Liver (tissue), 9 donors: Measurements from ENCODE around the gene LRPAP1. TPM values are rescaled to one million over a fixed set of nuclear protein-coding genes. Genes with fewer than 3 reads are reported as not detected.

ENCODE experiments used
- DNase-seq: peaks from one replicate; pipeline ENCODE4 v3.0.0-alpha.2; 2017; ENCODE audit warnings: low spot score
- H3K27ac ChIP-seq, 2 donors: one replicate each; pipeline ENCODE4 v1.7.0; 2013; ENCODE audit warnings: inconsistent platforms in 2 of 2, low read length in 2 of 2, control low read depth in 1 of 2, low read depth in 1 of 2, mild to moderate bottlenecking in 1 of 2
- H3K27me3 ChIP-seq, 4 donors: one replicate each; pipeline versions ENCODE4 v1.6.1 to v1.7.0; 2013; ENCODE audit warnings: low read length in 3 of 4, inconsistent platforms in 1 of 4, mild to moderate bottlenecking in 1 of 4, moderate library complexity in 1 of 4; ENCODE audit not compliant: control insufficient read depth in 4 of 4, insufficient read depth in 4 of 4
- H3K36me3 ChIP-seq, 4 donors: one replicate each; pipeline versions ENCODE4 v1.6.1 to v1.7.0; 2013; ENCODE audit warnings: low read length in 3 of 4, mild to moderate bottlenecking in 3 of 4, low read depth in 1 of 4, moderate library complexity in 1 of 4; ENCODE audit not compliant: control insufficient read depth in 4 of 4, insufficient read depth in 3 of 4
- H3K4me1 ChIP-seq, 4 donors: one replicate each; pipeline versions ENCODE4 v1.6.1 to v1.7.0; 2013; ENCODE audit warnings: low read length in 3 of 4, mild to moderate bottlenecking in 3 of 4, moderate library complexity in 1 of 4; ENCODE audit not compliant: control insufficient read depth in 4 of 4, insufficient read depth in 4 of 4
- H3K4me3 ChIP-seq, 3 donors: one replicate each; pipeline versions ENCODE4 v1.6.1 to v1.7.0; 2013; ENCODE audit warnings: low read length in 3 of 3, control low read depth in 1 of 3, low read depth in 1 of 3, mild to moderate bottlenecking in 1 of 3
- H3K9ac ChIP-seq, 2 donors: one replicate each; pipeline ENCODE4 v1.7.0; 2013; ENCODE audit warnings: low read length in 2 of 2, mild to moderate bottlenecking in 2 of 2, moderate library complexity in 2 of 2, control low read depth in 1 of 2, low read depth in 1 of 2
- H3K9me3 ChIP-seq, 4 donors: one replicate each; pipeline versions ENCODE4 v1.6.1 to v1.7.0; 2013; ENCODE audit warnings: low read length in 3 of 4; ENCODE audit not compliant: control insufficient read depth in 4 of 4
- EGR1 ChIP-seq, 2 donors: IDR thresholded peaks; 2 replicates each; pipeline ENCODE4 v1.6.1; 2016 to 2018; ENCODE audit warnings: antibody characterized with exemption in 2 of 2, low read depth in 2 of 2
- FOXA2 ChIP-seq: IDR thresholded peaks from 2 replicates; pipeline ENCODE4 v1.6.1; 2016; ENCODE audit warnings: antibody characterized with exemption
- HNF4A ChIP-seq, 2 donors: conservative IDR thresholded peaks; 2 replicates each; pipeline ENCODE4 v1.6.1; 2016; ENCODE audit warnings: antibody characterized with exemption in 2 of 2, mild to moderate bottlenecking in 2 of 2
- JUND ChIP-seq, 2 donors: IDR thresholded peaks; 2 replicates each; pipeline ENCODE4 v1.6.1; 2016; ENCODE audit warnings: antibody characterized with exemption in 2 of 2
- NR2F2 ChIP-seq: IDR thresholded peaks from 2 replicates; pipeline ENCODE4 v1.6.1; 2016; ENCODE audit warnings: antibody characterized with exemption
- RXRA ChIP-seq, 2 donors: IDR thresholded peaks; 2 replicates each; pipeline ENCODE4 v1.6.1; 2017 to 2018; ENCODE audit warnings: antibody characterized with exemption in 2 of 2, mild to moderate bottlenecking in 1 of 2
- SP1 ChIP-seq: IDR thresholded peaks from 2 replicates; pipeline ENCODE4 v1.6.1; 2018; ENCODE audit warnings: antibody characterized with exemption, mild to moderate bottlenecking
- TAF1 ChIP-seq: conservative IDR thresholded peaks from 2 replicates; pipeline ENCODE4 v1.6.1; 2016; ENCODE audit warnings: antibody characterized with exemption, mild to moderate bottlenecking
- YY1 ChIP-seq: IDR thresholded peaks from 2 replicates; pipeline ENCODE4 v1.6.1; 2016; ENCODE audit warnings: antibody characterized with exemption, mild to moderate bottlenecking
- ZBTB33 ChIP-seq: IDR thresholded peaks from 2 replicates; pipeline ENCODE4 v1.6.1; 2016; ENCODE audit warnings: antibody characterized with exemption
- WGBS: extraction: QIAGEN DNeasy Blood & Tissue Kit; methylation state at CpG from one replicate; pipeline ENCODE4 v1.1.7; 2013; 5-methylcytosine and 5-hydroxymethylcytosine counted together
- polyA plus RNA-seq, 2 donors: library from polyadenylated mRNA; stranded (reverse) in 1 of 2; unstranded in 1 of 2; fragments of 200-250 nt in 1 of 2; fragments of >200 nt in 1 of 2; fragmentation: Nextera tagmentation in 1 of 2; extraction: Ambion mirVana in 1 of 2; gene quantifications; one replicate each; pipeline versions ENCODE4 v1.2.1 to v1.2.3, GENCODE V29; 2013 to 2015
- total RNA-seq, 2 donors: library from RNA; depleted of rRNA; stranded (reverse); fragments of >200 nt; gene quantifications; one replicate each; pipeline ENCODE4 v1.2.3, GENCODE V29; 2014
- TF ChIP-seq, protein P1 (sequence below): IDR thresholded peaks from 2 replicates; pipeline ENCODE4 v1.6.1; 2016; ENCODE audit warnings: antibody characterized with exemption
- TF ChIP-seq, protein P2 (sequence below): IDR thresholded peaks from 2 replicates; pipeline ENCODE4 v1.6.1; 2016; ENCODE audit warnings: antibody characterized with exemption
- TF ChIP-seq, protein P3 (sequence below): fragments of 150-350 bp; IDR thresholded peaks from 2 replicates; pipeline ENCODE4 v1.5.1; 2017; ENCODE audit warnings: improper control_type of control experiment, low read depth, low read length; ENCODE audit not compliant: missing input control
- donor health status: healthy.
- donor health status: healthy.
- donor health status: healthy.
- donor health status: healthy.
- donor health status: healthy.

LRPAP1 gene
- total and polyA plus RNA-seq, 4 donors: 46.1 to 134 (median 108) TPM

DNA sequence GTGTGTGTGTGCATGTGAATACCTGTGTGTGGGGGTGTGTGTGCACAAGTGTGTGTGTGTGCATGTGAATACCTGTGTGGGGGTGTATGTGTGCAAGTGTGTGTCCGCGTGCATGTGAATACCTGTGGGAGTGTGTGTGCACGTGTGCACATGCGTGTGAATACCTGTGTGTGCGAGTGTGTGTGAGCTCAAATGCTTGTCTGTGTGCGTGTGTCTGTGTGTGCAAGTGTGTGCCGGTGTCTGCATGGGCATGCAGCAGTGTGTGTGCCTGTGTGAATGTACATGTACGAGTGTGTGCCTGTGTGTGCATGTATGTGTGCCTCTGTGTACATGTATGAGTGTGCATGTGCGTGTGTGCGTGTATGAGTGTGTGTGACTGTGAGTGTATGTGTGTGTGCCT is 64.1 kb downstream of the LRPAP1 start:
- H3K27me3 ChIP-seq: no peaks in the 10 kb centered on the region
- no peak overlapping the region for H3K27ac ChIP-seq
- no peaks in the 10 kb centered on the region for H3K9me3 ChIP-seq
- H3K4me1 ChIP-seq: peaks cover 0 to 7% (median 4%) of the 10 kb centered on the region in 4 donors
- no peak overlapping the region for H3K4me3 ChIP-seq
- no peaks in the 10 kb centered on the region for H3K36me3 ChIP-seq
- TF ChIP-seq YY1 (no peak), JUND (IDR thresholded peaks at IDR 0.05) (no peak), EGR1 (IDR thresholded peaks at IDR 0.05; ENCODE audit: low read depth in 2 of 2) (no peak), NR2F2 (no peak), FOXA2 (no peak)
- TF ChIP-seq, protein P1, sequence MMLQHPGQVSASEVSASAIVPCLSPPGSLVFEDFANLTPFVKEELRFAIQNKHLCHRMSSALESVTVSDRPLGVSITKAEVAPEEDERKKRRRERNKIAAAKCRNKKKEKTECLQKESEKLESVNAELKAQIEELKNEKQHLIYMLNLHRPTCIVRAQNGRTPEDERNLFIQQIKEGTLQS: no peak
- TF ChIP-seq, protein P2, sequence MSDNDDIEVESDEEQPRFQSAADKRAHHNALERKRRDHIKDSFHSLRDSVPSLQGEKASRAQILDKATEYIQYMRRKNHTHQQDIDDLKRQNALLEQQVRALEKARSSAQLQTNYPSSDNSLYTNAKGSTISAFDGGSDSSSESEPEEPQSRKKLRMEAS: no peak
- TF ChIP-seq, protein P3, sequence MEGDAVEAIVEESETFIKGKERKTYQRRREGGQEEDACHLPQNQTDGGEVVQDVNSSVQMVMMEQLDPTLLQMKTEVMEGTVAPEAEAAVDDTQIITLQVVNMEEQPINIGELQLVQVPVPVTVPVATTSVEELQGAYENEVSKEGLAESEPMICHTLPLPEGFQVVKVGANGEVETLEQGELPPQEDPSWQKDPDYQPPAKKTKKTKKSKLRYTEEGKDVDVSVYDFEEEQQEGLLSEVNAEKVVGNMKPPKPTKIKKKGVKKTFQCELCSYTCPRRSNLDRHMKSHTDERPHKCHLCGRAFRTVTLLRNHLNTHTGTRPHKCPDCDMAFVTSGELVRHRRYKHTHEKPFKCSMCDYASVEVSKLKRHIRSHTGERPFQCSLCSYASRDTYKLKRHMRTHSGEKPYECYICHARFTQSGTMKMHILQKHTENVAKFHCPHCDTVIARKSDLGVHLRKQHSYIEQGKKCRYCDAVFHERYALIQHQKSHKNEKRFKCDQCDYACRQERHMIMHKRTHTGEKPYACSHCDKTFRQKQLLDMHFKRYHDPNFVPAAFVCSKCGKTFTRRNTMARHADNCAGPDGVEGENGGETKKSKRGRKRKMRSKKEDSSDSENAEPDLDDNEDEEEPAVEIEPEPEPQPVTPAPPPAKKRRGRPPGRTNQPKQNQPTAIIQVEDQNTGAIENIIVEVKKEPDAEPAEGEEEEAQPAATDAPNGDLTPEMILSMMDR: no peak
- no peak for DNase-seq
- no peak overlapping the region for H3K9ac ChIP-seq
- WGBS: 98% methylated on average over 10 of the region's 10 CpGs

DNA sequence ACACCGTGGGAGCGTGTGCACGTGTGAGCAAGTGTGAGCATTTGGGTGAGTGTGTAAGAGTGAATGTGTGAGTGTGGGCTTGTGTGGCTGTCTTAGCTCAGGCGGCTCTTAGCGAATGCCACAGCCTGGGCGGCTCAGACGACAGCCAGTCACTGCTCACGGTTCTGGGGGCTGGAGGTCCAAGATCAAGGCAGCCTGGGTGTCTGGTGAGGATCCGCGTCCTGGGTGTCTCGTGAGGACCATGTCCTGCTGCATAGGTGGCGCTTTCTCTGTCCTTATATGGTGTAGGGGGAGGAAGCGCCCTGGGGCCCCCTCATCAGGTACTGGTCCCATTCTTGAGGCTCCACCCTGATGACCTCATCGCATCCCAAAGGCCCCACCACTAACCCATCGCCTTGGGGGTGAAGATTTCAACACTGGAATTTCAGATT is 64.6 kb downstream of the LRPAP1 start:
- no peak overlapping the region for H3K9ac ChIP-seq
- no peak overlapping the region for H3K27ac ChIP-seq
- H3K27me3 ChIP-seq: no peaks in the 10 kb centered on the region

More for the DNA sequence above, 64.6 kb downstream of the LRPAP1 start:
- H3K4me3 ChIP-seq: no peak overlapping the region
- peaks cover 2 to 10% (median 6%) of the 10 kb centered on the region in 4 donors for H3K4me1 ChIP-seq
- TF ChIP-seq, protein P2: no peak
- TF ChIP-seq TAF1 (no peak), NR2F2 (no peak), SP1 (no peak), EGR1 (IDR thresholded peaks at IDR 0.05; ENCODE audit: low read depth in 2 of 2) (no peak), RXRA (IDR thresholded peaks at IDR 0.05) (no peak), FOXA2 (no peak), ZBTB33 (no peak), HNF4A (conservative IDR thresholded peaks at IDR 0.05) (no peak)
- TF ChIP-seq, protein P1: no peak
- TF ChIP-seq, protein P3: no peak
- H3K36me3 ChIP-seq: no peaks in the 10 kb centered on the region
- H3K9me3 ChIP-seq: no peaks in the 10 kb centered on the region
- 90% methylated on average over 15 of the region's 15 CpGs for WGBS
- no peak for DNase-seq
